ENCODE results near the gene SULT1A2. TPM values are rescaled to one million over a fixed set of nuclear protein-coding genes. Genes with fewer than 3 reads are reported as not detected.

SULT1A2 gene
- total and polyA plus RNA-seq, 2 of the 8 experiments (the other 6 are each of a cell fraction or from before 2014, with no cell fraction given), result 0.29 to 0.35 TPM

GRCh38 chr16:28558456-28558855 lies 38.4 kb downstream of the SULT1A2 start:
- no peaks in the 10 kb centered on the region; the same call in 1 of the 2 replicates for H3K79me1 ChIP-seq (ENCODE audit: low read depth, low read length)
- no peak overlapping the region for H2AK5ac ChIP-seq (ENCODE audit: low read depth, low read length)
- no peak overlapping the region for H2BK12ac ChIP-seq (ENCODE audit: low read depth, low read length)
- WGBS, 2 experiments (ENCODE audit: extremely low coverage in 1 of 2, insufficient coverage in 1 of 2, insufficient read length in 1 of 2, insufficient replicate concordance in 2 of 2, low coverage in 1 of 2, low lambda C conversion rate in 2 of 2, missing lambda C conversion rate in 1 of 2), result 74% methylated on average over 3 of the region's 3 CpGs; no CpG with 5 or more reads in 1 of the 2 experiments
- H4K8ac ChIP-seq (ENCODE audit: extremely low read depth, insufficient read depth, low read length), result no peak overlapping the region
- H4K20me1 ChIP-seq (replicated peaks in 1 of 2; ENCODE audit: control insufficient read depth in 1 of 2, insufficient read depth in 2 of 2, low read length in 2 of 2), result peaks cover 0 to 2% of the 10 kb centered on the region in 2 experiments
- H3K18ac ChIP-seq (ENCODE audit: extremely low read depth, low read length), result no peak overlapping the region
- no peak overlapping the region for H3K4me2 ChIP-seq (ENCODE audit: insufficient read depth in 1 of 2, low read depth in 2 of 2, low read length in 2 of 2)
- DNase-seq (ENCODE audit: low read depth in 1 of 2, low spot score in 2 of 2) (no peak), FAIRE-seq (no peak)
- no peak overlapping the region for H3K14ac ChIP-seq (ENCODE audit: insufficient read length)
- no peaks in the 10 kb centered on the region for H3K9me3 ChIP-seq (ENCODE audit: insufficient read depth in 2 of 2, low read depth in 1 of 2, low read length in 1 of 2)
- no peak overlapping the region for H3K27ac ChIP-seq (ENCODE audit: low read depth, low read length)
- CTCF ChIA-PET (ENCODE audit: partially characterized antibody), result interaction anchor here (0.6 kb wide), 1 partner anchor 25 kb away, joined by 3 read pairs; no protein-coding TSS in a partner anchor
- no peak overlapping the region for H3K23ac ChIP-seq (ENCODE audit: insufficient read length)
- H2BK20ac ChIP-seq (ENCODE audit: low read length), result no peak overlapping the region
- no peaks in the 10 kb centered on the region for H3K23me2 ChIP-seq (ENCODE audit: low read depth, low read length)
- H2BK5ac ChIP-seq (ENCODE audit: low read depth, low read length), result no peak overlapping the region
- H2BK120ac ChIP-seq (replicated peaks; ENCODE audit: low read depth, low read length), result no peak overlapping the region
- no peak overlapping the region for H4K91ac ChIP-seq (replicated peaks; ENCODE audit: insufficient read length, low read length)
- H4K5ac ChIP-seq (ENCODE audit: insufficient read length, low read depth, low read length), result no peak overlapping the region
- H3K4ac ChIP-seq (replicated peaks; ENCODE audit: insufficient read length, low read depth, low read length), result no peak overlapping the region
- H3K36me3 ChIP-seq (ENCODE audit: control insufficient read depth in 2 of 4, insufficient read depth in 4 of 4, low read length in 3 of 4), result no peaks in the 10 kb centered on the region; a peak in 1 of 8 replicates
- no peaks in the 10 kb centered on the region for H3K4me1 ChIP-seq (replicated peaks in 1 of 4; ENCODE audit: control insufficient read depth in 3 of 4, insufficient read depth in 4 of 4, low read length in 3 of 4)
- no peak overlapping the region for H2BK15ac ChIP-seq (ENCODE audit: low read length)
- POLR2A ChIA-PET (ENCODE audit: partially characterized antibody), result no interaction called here
- no peak overlapping the region for H3K56ac ChIP-seq (replicated peaks; ENCODE audit: insufficient read length, low read depth, low read length)
- H3K4me3 ChIP-seq (ENCODE audit: extremely low read depth in 1 of 4, insufficient read depth in 2 of 4, low read depth in 3 of 4, low read length in 4 of 4), result no peak overlapping the region
- H3K27me3 ChIP-seq (replicated peaks in 1 of 4; ENCODE audit: control insufficient read depth in 3 of 4, extremely low read depth in 1 of 4, insufficient read depth in 3 of 4, low read length in 3 of 4), result no peaks in the 10 kb centered on the region
- no peak overlapping the region for H3K9ac ChIP-seq (replicated peaks in 1 of 4; ENCODE audit: extremely low read depth in 1 of 4, low read depth in 3 of 4, low read length in 3 of 4)
- no peak overlapping the region for H2AFZ ChIP-seq (ENCODE audit: low read length)
- H3K79me2 ChIP-seq (ENCODE audit: control insufficient read depth in 1 of 2, insufficient read depth in 2 of 2, low read length in 2 of 2), result peaks cover 0 to 3% of the 10 kb centered on the region in 2 experiments; a peak in 2 of 4 replicates
- TF ChIP-seq EGR1 (IDR thresholded peaks at IDR 0.05; ENCODE audit: borderline replicate concordance, low read depth, low read length) (no peak), TBP (IDR thresholded peaks at IDR 0.05; ENCODE audit: low read depth, low read length) (no peak), USF2 (IDR thresholded peaks at IDR 0.05; ENCODE audit: low read length) (no peak), BRCA1 (IDR thresholded peaks at IDR 0.05; ENCODE audit: low read depth, low read length) (no peak), TAF7 (optimal IDR thresholded peaks at IDR 0.05; ENCODE audit: borderline replicate concordance, low read depth, low read length) (no peak), RFX5 (IDR thresholded peaks at IDR 0.05; ENCODE audit: borderline replicate concordance, low read depth, low read length) (no peak), KDM5A (IDR thresholded peaks at IDR 0.05; ENCODE audit: low read length) (no peak), ASH2L (IDR thresholded peaks at IDR 0.05; ENCODE audit: low read length) (no peak), SIN3A (conservative IDR thresholded peaks at IDR 0.05 in 1 of 2, IDR thresholded peaks at IDR 0.05 in 1 of 2; ENCODE audit: low read depth in 1 of 2, low read length in 2 of 2) (no peak), KDM1A (IDR thresholded peaks at IDR 0.05; ENCODE audit: borderline replicate concordance, low read length) (no peak), CTBP2 (IDR thresholded peaks at IDR 0.05; ENCODE audit: borderline replicate concordance, insufficient read depth, insufficient read length, low read length) (no peak), BCL11A (IDR thresholded peaks at IDR 0.05; ENCODE audit: low read depth in 2 of 2, low read length in 2 of 2) (no peak), SRF (IDR thresholded peaks at IDR 0.05; ENCODE audit: low read depth, low read length) (no peak)

Data from H1 (cell line).